HEK293T (cell line): ENCODE data around the gene LPO.

Source experiments
- ARNT ChIP-seq: fragments of 450-650 bp; IDR thresholded peaks from 2 replicates; pipeline ENCODE4 v1.6.1; 2017; ENCODE audit warnings: mild to moderate bottlenecking
- BHLHE40 ChIP-seq: fragments of 450-650 bp; IDR thresholded peaks from 2 replicates; pipeline ENCODE4 v1.6.1; 2016; ENCODE audit warnings: mild to moderate bottlenecking, moderate library complexity, borderline replicate concordance
- ELF4 ChIP-seq: fragments of 450-650 bp; IDR thresholded peaks from 2 replicates; pipeline ENCODE4 v1.6.1; 2017; ENCODE audit warnings: antibody characterized with exemption
- FOXK2 ChIP-seq: fragments of 450-650 bp; IDR thresholded peaks from 2 replicates; pipeline ENCODE4 v1.6.1; 2016; ENCODE audit warnings: mild to moderate bottlenecking
- FOXM1 ChIP-seq: fragments of 450-650 bp; IDR thresholded peaks from 2 replicates; pipeline ENCODE4 v1.6.1; 2017; ENCODE audit warnings: mild to moderate bottlenecking, borderline replicate concordance
- HDGF ChIP-seq: fragments of 450-650 bp; IDR thresholded peaks from 2 replicates; pipeline ENCODE4 v1.6.1; 2017; ENCODE audit warnings: antibody characterized with exemption, borderline replicate concordance
- LEF1 ChIP-seq: fragments of 450-650 bp; IDR thresholded peaks from 2 replicates; pipeline ENCODE4 v1.6.1; 2017; ENCODE audit warnings: mild to moderate bottlenecking, borderline replicate concordance
- NFRKB ChIP-seq: fragments of 450-650 bp; IDR thresholded peaks from 2 replicates; pipeline ENCODE4 v1.6.1; 2016; ENCODE audit warnings: mild to moderate bottlenecking, moderate library complexity
- SP1 ChIP-seq: fragments of 450-650 bp; IDR thresholded peaks from 2 replicates; pipeline ENCODE4 v1.6.1; 2017
- TARDBP ChIP-seq: fragments of 450-650 bp; IDR thresholded peaks from 2 replicates; pipeline ENCODE4 v1.6.1; 2016

GRCh38 chr17:58273453-58274104, 35.2 kb downstream of the LPO start:
- no peak for TF ChIP-seq ARNT
- TF ChIP-seq HDGF: no peak
- TF ChIP-seq FOXK2: no peak
- TF ChIP-seq FOXM1: no peak
- no peak for TF ChIP-seq LEF1
- no peak for TF ChIP-seq BHLHE40
- TF ChIP-seq SP1: no peak
- no peak for TF ChIP-seq NFRKB
- no peak for TF ChIP-seq TARDBP
- TF ChIP-seq ELF4: no peak
